Cardiac muscle cell (in vitro differentiated cells and primary cell): ENCODE results near the gene C19orf25. TPM values are rescaled to one million over a fixed set of nuclear protein-coding genes. Genes with fewer than 3 reads are reported as not detected.
A peak's percentile ranks its signal among the peaks of the same experiment; 100 is the strongest.
"Not testable (repeated sequence)": the region's sequence is repeated elsewhere in the genome, so short reads cannot be mapped to it uniquely, and the experiment has no call there.

Experiments
- DNase-seq, 2 donors: peaks; one replicate each; pipeline versions ENCODE4 v3.0.0 to v3.0.0-alpha.2; 2010 to 2017; ENCODE audit warnings: low read depth in 1 of 2, low spot score in 1 of 2
- H3K27ac ChIP-seq: fragments of 200-600 bp; sonication (generic); 2 replicates; pipeline ENCODE4 v1.5.1; 2016
- H3K27me3 ChIP-seq: fragments of 200-600 bp; sonication (generic); 2 replicates; pipeline ENCODE4 v1.6.0; 2016; ENCODE audit warnings: control low read depth
- H3K36me3 ChIP-seq: fragments of 200-600 bp; sonication (generic); 2 replicates; pipeline ENCODE4 v1.5.1; 2016; ENCODE audit warnings: control low read depth
- H3K4me1 ChIP-seq: fragments of 200-600 bp; sonication (generic); 2 replicates; pipeline ENCODE4 v1.8.1; 2017; ENCODE audit warnings: low read depth, mild to moderate bottlenecking, mixed run types
- H3K4me3 ChIP-seq: fragments of 200-600 bp; sonication (generic); 2 replicates; pipeline ENCODE4 v1.5.1; 2016; ENCODE audit warnings: mild to moderate bottlenecking
- H3K9me3 ChIP-seq: fragments of 200-600 bp; sonication (generic); 2 replicates; pipeline ENCODE4 v1.5.1; 2017; ENCODE audit warnings: low read depth, mild to moderate bottlenecking, control low read depth
- CTCF ChIP-seq: IDR thresholded peaks from 2 replicates; pipeline ENCODE4 v1.5.1; 2012; ENCODE audit warnings: low read depth, mild to moderate bottlenecking, low read length
- polyA plus RNA-seq: library from polyadenylated mRNA; unstranded; fragments of >200 nt; fragmentation: Nextera tagmentation; extraction: Ambion mirVana; gene quantifications from 2 replicates; pipeline ENCODE4 v1.2.1, GENCODE V29; 2016
- total RNA-seq: library from RNA; depleted of rRNA; stranded (reverse); fragments of >200 nt; gene quantifications from 2 replicates; pipeline ENCODE4 v1.2.3, GENCODE V29; 2016

The C19orf25 gene
- total and polyA plus RNA-seq, 2 experiments from 2014 or later: 52.4 to 84.9 TPM

DNA sequence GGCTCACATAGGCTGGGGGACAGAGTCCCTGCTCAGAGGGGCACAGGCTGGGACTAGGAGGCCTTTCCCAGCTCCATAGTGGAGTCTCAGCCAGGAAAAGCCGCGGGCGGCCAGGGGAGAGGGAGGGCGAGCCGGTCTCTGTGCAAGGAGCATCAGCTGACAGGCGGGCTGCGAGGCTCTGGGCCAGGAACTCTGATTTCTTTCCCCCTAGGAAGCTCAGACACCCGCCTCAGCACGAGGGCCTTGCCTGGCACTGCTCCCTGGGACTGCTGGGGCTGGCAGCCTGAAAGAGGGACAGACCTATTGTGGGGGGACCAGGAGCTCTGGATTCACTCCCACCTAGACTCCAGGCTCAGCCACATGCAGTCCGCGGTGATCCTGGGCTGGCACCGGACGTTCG, 42.6 kb upstream of the C19orf25 start:
- peak in 1 of 2 donors; percentile 37 for DNase-seq
- no peaks in the 10 kb centered on the region for H3K9me3 ChIP-seq
- peaks cover 65% of the 10 kb centered on the region for H3K27me3 ChIP-seq
- TF ChIP-seq CTCF: no peak
- no peaks in the 10 kb centered on the region for H3K36me3 ChIP-seq
- H3K27ac ChIP-seq: no peak overlapping the region
- no peaks in the 10 kb centered on the region for H3K4me1 ChIP-seq
- no peak overlapping the region for H3K4me3 ChIP-seq

DNA sequence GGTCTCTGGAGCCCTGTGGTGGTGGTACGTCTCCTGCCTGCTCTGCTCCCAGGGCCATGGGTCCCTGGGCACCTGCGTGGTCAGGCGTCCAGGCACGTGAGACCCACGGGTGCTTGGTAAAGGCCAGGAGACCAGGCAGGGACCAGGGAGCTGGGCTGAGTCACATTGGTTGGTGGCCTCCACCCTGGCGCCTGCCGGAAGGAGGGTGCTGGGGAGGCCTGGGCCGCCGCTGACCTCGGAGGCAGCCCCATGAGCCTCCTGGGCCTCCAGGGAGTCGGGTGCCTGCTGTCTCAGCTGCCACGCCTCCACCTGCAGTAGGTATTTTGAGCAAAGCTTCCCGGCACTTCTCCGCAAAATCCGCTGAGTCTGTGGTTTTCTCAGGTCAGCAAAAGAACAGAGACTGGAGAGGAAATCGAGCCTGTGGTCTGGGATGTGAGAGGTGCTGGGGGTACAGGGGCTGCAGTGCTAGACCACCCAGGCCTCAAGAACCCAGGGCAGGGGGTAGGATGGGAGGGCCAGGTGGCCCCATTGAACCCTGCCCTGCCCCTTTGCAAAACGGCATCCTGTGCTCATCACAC, 41.3 kb upstream of the C19orf25 start:
- H3K4me3 ChIP-seq: no peak overlapping the region
- no peaks in the 10 kb centered on the region for H3K4me1 ChIP-seq
- no peak for TF ChIP-seq CTCF
- H3K27me3 ChIP-seq: peaks cover 51% of the 10 kb centered on the region
- no peak for DNase-seq
- H3K9me3 ChIP-seq: no peaks in the 10 kb centered on the region
- no peaks in the 10 kb centered on the region for H3K36me3 ChIP-seq
- no peak overlapping the region for H3K27ac ChIP-seq

- peaks cover 46% of the 10 kb centered on the region for H3K27me3 ChIP-seq
- not testable (repeated sequence) for H3K4me1 ChIP-seq, H3K36me3 ChIP-seq, H3K4me3 ChIP-seq, DNase-seq, H3K27ac ChIP-seq, H3K9me3 ChIP-seq
Measured at GRCh38 chr19:1519802-1520201, 40.8 kb upstream of the C19orf25 start.

- Histone ChIP-seq H3K9me3 (no peaks in the 10 kb centered on the region), H3K27me3 (peaks cover 42% of the 10 kb centered on the region), H3K4me3 (no peak overlapping the region), H3K4me1 (no peaks in the 10 kb centered on the region), H3K36me3 (no peaks in the 10 kb centered on the region), H3K27ac (no peak overlapping the region)
- DNase-seq: no peak
- no peak for TF ChIP-seq CTCF
Measured at GRCh38 chr19:1518471-1518870, 39.5 kb upstream of the C19orf25 start.

- H3K27me3 ChIP-seq: peaks cover 33% of the 10 kb centered on the region
- DNase-seq: no peak
- no peak overlapping the region for H3K4me3 ChIP-seq
- H3K9me3 ChIP-seq: no peaks in the 10 kb centered on the region
- H3K4me1 ChIP-seq: no peaks in the 10 kb centered on the region
- TF ChIP-seq CTCF: no peak
- H3K27ac ChIP-seq: no peak overlapping the region
- H3K36me3 ChIP-seq: no peaks in the 10 kb centered on the region
Measured at GRCh38 chr19:1516395-1516753, 37.4 kb upstream of the C19orf25 start.

GRCh38 chr19:1514986-1515721, 36.1 kb upstream of the C19orf25 start:
- Histone ChIP-seq H3K27me3 (peaks cover 29% of the 10 kb centered on the region), H3K36me3 (no peaks in the 10 kb centered on the region), H3K27ac (no peak overlapping the region), H3K9me3 (no peaks in the 10 kb centered on the region), H3K4me1 (no peaks in the 10 kb centered on the region), H3K4me3 (no peak overlapping the region)
- TF ChIP-seq CTCF: no peak
- no peak for DNase-seq
